OCI-LY7 (cell line): ENCODE data around the gene RAB10.

Source experiments
- EZH2phosphoT487 ChIP-seq: fragments of 200-600 bp; sonication (generic); IDR thresholded peaks from 2 replicates; pipeline ENCODE4 v1.6.1; 2018; ENCODE audit warnings: low read depth, borderline replicate concordance, mild to moderate bottlenecking, mixed run types, antibody characterized with exemption, low read length, moderate library complexity, mixed read lengths
- TF ChIP-seq, protein P1 (sequence below): fragments of 200-600 bp; sonication (generic); conservative IDR thresholded peaks from 2 replicates; pipeline ENCODE4 v1.5.1; 2014; ENCODE audit warnings: mild to moderate bottlenecking, antibody characterized with exemption, low read length, moderate library complexity, mixed read lengths

- TF ChIP-seq, protein P1, sequence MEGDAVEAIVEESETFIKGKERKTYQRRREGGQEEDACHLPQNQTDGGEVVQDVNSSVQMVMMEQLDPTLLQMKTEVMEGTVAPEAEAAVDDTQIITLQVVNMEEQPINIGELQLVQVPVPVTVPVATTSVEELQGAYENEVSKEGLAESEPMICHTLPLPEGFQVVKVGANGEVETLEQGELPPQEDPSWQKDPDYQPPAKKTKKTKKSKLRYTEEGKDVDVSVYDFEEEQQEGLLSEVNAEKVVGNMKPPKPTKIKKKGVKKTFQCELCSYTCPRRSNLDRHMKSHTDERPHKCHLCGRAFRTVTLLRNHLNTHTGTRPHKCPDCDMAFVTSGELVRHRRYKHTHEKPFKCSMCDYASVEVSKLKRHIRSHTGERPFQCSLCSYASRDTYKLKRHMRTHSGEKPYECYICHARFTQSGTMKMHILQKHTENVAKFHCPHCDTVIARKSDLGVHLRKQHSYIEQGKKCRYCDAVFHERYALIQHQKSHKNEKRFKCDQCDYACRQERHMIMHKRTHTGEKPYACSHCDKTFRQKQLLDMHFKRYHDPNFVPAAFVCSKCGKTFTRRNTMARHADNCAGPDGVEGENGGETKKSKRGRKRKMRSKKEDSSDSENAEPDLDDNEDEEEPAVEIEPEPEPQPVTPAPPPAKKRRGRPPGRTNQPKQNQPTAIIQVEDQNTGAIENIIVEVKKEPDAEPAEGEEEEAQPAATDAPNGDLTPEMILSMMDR: no peak
- no peak for TF ChIP-seq EZH2phosphoT487
Observed at GRCh38 chr2:26184121-26184520, 150.2 kb downstream of the RAB10 start.
